Activated CD4-positive, CD25-positive, alpha-beta regulatory T cell treated with anti-CD3 and anti-CD28 coated beads, Interleukin-2, amount 50 U/mL, for 16 hours (primary cell): ENCODE data around the gene FAM170B.

ENCODE experiments used
- DNase-seq: peaks from one replicate; pipeline ENCODE4 v3.0.0-alpha.2; 2020; ENCODE audit warnings: low read depth, low spot score

Gene FAM170B

GRCh38 chr10:49152037-49152436 is 18.2 kb upstream of the FAM170B start:
- no peak for DNase-seq

GRCh38 chr10:49151481-49151880 is 17.7 kb upstream of the FAM170B start:
- DNase-seq, result no peak

- DNase-seq, result no peak
Observed at GRCh38 chr10:49151025-49151445, 17.2 kb upstream of the FAM170B start.

GRCh38 chr10:49150426-49150825 is 16.6 kb upstream of the FAM170B start:
- no peak for DNase-seq

- DNase-seq, result no peak
Observed at GRCh38 chr10:49149881-49150280, 16.1 kb upstream of the FAM170B start.

GRCh38 chr10:49144058-49144720 is 10.4 kb upstream of the FAM170B start:
- no peak for DNase-seq

GRCh38 chr10:49143249-49143648 is 9.4 kb upstream of the FAM170B start:
- DNase-seq, result no peak

- DNase-seq, result no peak
Observed at GRCh38 chr10:49141541-49142332, 7.9 kb upstream of the FAM170B start.

- DNase-seq, result no peak
Observed at GRCh38 chr10:49140304-49141177, 6.7 kb upstream of the FAM170B start.

- no peak for DNase-seq
Observed at GRCh38 chr10:49139846-49140195, 6.0 kb upstream of the FAM170B start.

- no peak for DNase-seq
Observed at GRCh38 chr10:49139028-49139845, 5.4 kb upstream of the FAM170B start.

GRCh38 chr10:49138361-49138891 is 4.6 kb upstream of the FAM170B start:
- no peak for DNase-seq

GRCh38 chr10:49136525-49136924 is 2.7 kb upstream of the FAM170B start:
- DNase-seq, result no peak

- no peak for DNase-seq
Observed at GRCh38 chr10:49135575-49136313, 1.9 kb upstream of the FAM170B start.

- no peak for DNase-seq
Observed at GRCh38 chr10:49134327-49134726, 506 bp upstream of the FAM170B start.

GRCh38 chr10:49132362-49132737 is 1.5 kb downstream of the FAM170B start:
- DNase-seq, result no peak

GRCh38 chr10:49131507-49132361 is 2.1 kb downstream of the FAM170B start:
- no peak for DNase-seq

GRCh38 chr10:49129376-49129775 is 4.4 kb downstream of the FAM170B start:
- no peak for DNase-seq

GRCh38 chr10:49128854-49129253 is 5.0 kb downstream of the FAM170B start:
- DNase-seq, result no peak
